Left lung (tissue), 10 donors: ENCODE measurements around the gene TNRC6A. TPM values are rescaled to one million over a fixed set of nuclear protein-coding genes. Genes with fewer than 3 reads are reported as not detected.

Experiments
- ATAC-seq: fragments of 200-7000 bp; cut with Tn5 transposase; one replicate; pipeline ENCODE4 v1.9.1; 2020; ENCODE audit warnings: moderate library complexity
- DNase-seq, 4 donors: peaks; one replicate each; pipeline ENCODE4 v3.0.0-alpha.2; 2013 to 2020
- H3K27ac ChIP-seq, 2 donors: fragments of 200-600 bp; sonication (generic) in 1 of 2; one replicate each; pipeline versions ENCODE4 v1.5.0 to v1.8.0; 2020 to 2021
- H3K27me3 ChIP-seq, 2 donors: fragments of 200-600 bp; sonication (generic) in 1 of 2; one replicate each; pipeline versions ENCODE4 v1.5.0 to v1.8.0; 2020 to 2021
- H3K36me3 ChIP-seq, 2 donors: fragments of 200-600 bp; sonication (generic) in 1 of 2; one replicate each; pipeline versions ENCODE4 v1.5.0 to v1.8.0; 2020 to 2021
- H3K4me1 ChIP-seq, 2 donors: fragments of 200-600 bp; one replicate each; pipeline ENCODE4 v1.8.0; 2021
- H3K4me3 ChIP-seq, 2 donors: fragments of 200-600 bp; sonication (generic) in 1 of 2; one replicate each; pipeline versions ENCODE4 v1.5.0 to v1.8.0; 2020 to 2021; ENCODE audit warnings: mild to moderate bottlenecking in 1 of 2
- H3K9me3 ChIP-seq, 2 donors: fragments of 200-600 bp; sonication (generic) in 1 of 2; one replicate each; pipeline versions ENCODE4 v1.5.0 to v1.8.0; 2020 to 2021
- CTCF ChIP-seq, 2 donors: fragments of 200-600 bp; sonication (generic) in 1 of 2; IDR thresholded peaks; one replicate each; pipeline versions ENCODE4 v1.5.0 to v1.8.0; 2021; ENCODE audit warnings: antibody characterized with exemption in 2 of 2
- intact Hi-C, 2 donors: fragments of 100-400 bp; cut with DNase I; formaldehyde crosslinking; loops; one replicate each; pipeline versions ENCODE4 v1.11.2 to v1.14.2; 2022
- polyA plus RNA-seq, 6 donors: library from polyadenylated mRNA; unstranded; fragments of 120-200 nt; gene quantifications; one replicate each; pipeline ENCODE4 v1.2.1, GENCODE V29; 2013; ENCODE audit not compliant: insufficient read length in 6 of 6
- total RNA-seq, 2 donors: library from RNA; stranded (reverse); fragmentation: NEBNext Ultra II Directional; extraction: Animal tissue kit (Norgen Biotek cat#: 25700); gene quantifications; one replicate each; pipeline ENCODE4 v1.2.1, GENCODE V29; 2021
- donor health status: DM: no; HTN: yes; CAD: no.
- donor health status: DM: no; HTN: no; CAD: no.

TNRC6A gene
- total and polyA plus RNA-seq, 8 donors = 34.0 to 81.2 (median 72.7) TPM

GRCh38 chr16:24847358-24847664, 117.9 kb downstream of the TNRC6A start:
- H3K4me1 ChIP-seq = no peaks in the 10 kb centered on the region
- intact Hi-C loops = no loop called here

GRCh38 chr16:24848065-24848464, 118.6 kb downstream of the TNRC6A start:
- H3K4me1 ChIP-seq = no peaks in the 10 kb centered on the region
- H3K9me3 ChIP-seq = no peaks in the 10 kb centered on the region
- H3K27me3 ChIP-seq = peaks cover 0 to 11% of the 10 kb centered on the region in 2 donors
- H3K4me3 ChIP-seq = no peak overlapping the region
- DNase-seq (no peak), ATAC-seq (no peak)
- no peaks in the 10 kb centered on the region for H3K36me3 ChIP-seq
- intact Hi-C loops = no loop called here
- H3K27ac ChIP-seq = no peak overlapping the region
- TF ChIP-seq CTCF (IDR thresholded peaks at IDR 0.05) = no peak

More at GRCh38 chr16:24847358-24847664, 117.9 kb downstream of the TNRC6A start:
- no peaks in the 10 kb centered on the region for H3K36me3 ChIP-seq
- H3K9me3 ChIP-seq = no peaks in the 10 kb centered on the region
- H3K4me3 ChIP-seq = no peak overlapping the region
- ATAC-seq (no peak), DNase-seq (no peak)
- H3K27ac ChIP-seq = no peak overlapping the region
- TF ChIP-seq CTCF (IDR thresholded peaks at IDR 0.05) = no peak
- peaks cover 0 to 11% of the 10 kb centered on the region in 2 donors for H3K27me3 ChIP-seq

- intact Hi-C loops = no loop called here
- DNase-seq = no peak
- ATAC-seq = no peak
- no peaks in the 10 kb centered on the region for H3K36me3 ChIP-seq
- no peak overlapping the region for H3K27ac ChIP-seq
- H3K4me1 ChIP-seq = no peaks in the 10 kb centered on the region
- peaks cover 0 to 11% of the 10 kb centered on the region in 2 donors for H3K27me3 ChIP-seq
- no peaks in the 10 kb centered on the region for H3K9me3 ChIP-seq
- no peak overlapping the region for H3K4me3 ChIP-seq
- no peak for TF ChIP-seq CTCF (IDR thresholded peaks at IDR 0.05)
Measured at GRCh38 chr16:24849641-24850040, 120.2 kb downstream of the TNRC6A start.

GRCh38 chr16:24850289-24850938, 121.0 kb downstream of the TNRC6A start:
- no peaks in the 10 kb centered on the region for H3K9me3 ChIP-seq
- no peak for DNase-seq
- ATAC-seq = no peak
- TF ChIP-seq CTCF (IDR thresholded peaks at IDR 0.05) = no peak
- intact Hi-C loops = no loop called here
- no peak overlapping the region for H3K4me3 ChIP-seq
- H3K27me3 ChIP-seq = peaks cover 0 to 12% of the 10 kb centered on the region in 2 donors
- no peak overlapping the region for H3K27ac ChIP-seq
- no peaks in the 10 kb centered on the region for H3K36me3 ChIP-seq
- no peaks in the 10 kb centered on the region for H3K4me1 ChIP-seq

- no peak for ATAC-seq
- H3K36me3 ChIP-seq = no peaks in the 10 kb centered on the region
- peaks cover 0 to 6% of the 10 kb centered on the region in 2 donors for H3K27me3 ChIP-seq
- intact Hi-C loops = no loop called here
- H3K27ac ChIP-seq = no peak overlapping the region
- no peak for DNase-seq
- no peaks in the 10 kb centered on the region for H3K4me1 ChIP-seq
- H3K4me3 ChIP-seq = no peak overlapping the region
- H3K9me3 ChIP-seq = no peaks in the 10 kb centered on the region
- TF ChIP-seq CTCF (IDR thresholded peaks at IDR 0.05) = no peak
Measured at GRCh38 chr16:24851700-24852099, 122.2 kb downstream of the TNRC6A start.
